CD4-positive, alpha-beta T cell treated with Interleukin-15 for 4 hours (primary cell): ENCODE measurements around the gene MAML3.

Source experiments
- DNase-seq: peaks from one replicate; pipeline ENCODE4 v3.0.0-alpha.2; 2020; ENCODE audit warnings: low spot score

Gene MAML3

GRCh38 chr4:140156529-140157171 lies 2.7 kb upstream of the MAML3 start:
- peak; percentile 25 for DNase-seq

GRCh38 chr4:140154572-140154891 lies 548 bp upstream of the MAML3 start:
- no peak for DNase-seq

GRCh38 chr4:140153419-140153717 lies 616 bp downstream of the MAML3 start:
- no peak for DNase-seq

GRCh38 chr4:140152751-140153418 lies 1.1 kb downstream of the MAML3 start:
- DNase-seq = peak; percentile 16

GRCh38 chr4:140152013-140152703 lies 1.8 kb downstream of the MAML3 start:
- DNase-seq = peak; percentile 63

- peak; percentile 47 for DNase-seq
Observed at GRCh38 chr4:140151699-140152012, 2.3 kb downstream of the MAML3 start.

GRCh38 chr4:140150886-140151698 lies 2.9 kb downstream of the MAML3 start:
- DNase-seq = peak; percentile 57

- no peak for DNase-seq
Observed at GRCh38 chr4:140150636-140150885, 3.4 kb downstream of the MAML3 start.

GRCh38 chr4:140149846-140150635 lies 3.9 kb downstream of the MAML3 start:
- peak; percentile 54 for DNase-seq

- DNase-seq = no peak
Observed at GRCh38 chr4:140144050-140144449, 9.9 kb downstream of the MAML3 start.

GRCh38 chr4:140141210-140141835 lies 12.7 kb downstream of the MAML3 start:
- no peak for DNase-seq

- no peak for DNase-seq
Observed at GRCh38 chr4:140140566-140140965, 13.4 kb downstream of the MAML3 start.

- DNase-seq = no peak
Observed at GRCh38 chr4:140138428-140138827, 15.6 kb downstream of the MAML3 start.

GRCh38 chr4:140137671-140138070 lies 16.3 kb downstream of the MAML3 start:
- DNase-seq = no peak

- no peak for DNase-seq
Observed at GRCh38 chr4:140136509-140136908, 17.5 kb downstream of the MAML3 start.

GRCh38 chr4:140135529-140136088 lies 18.4 kb downstream of the MAML3 start:
- no peak for DNase-seq

- DNase-seq = no peak
Observed at GRCh38 chr4:140134746-140135425, 19.1 kb downstream of the MAML3 start.

- DNase-seq = no peak
Observed at GRCh38 chr4:140133576-140133975, 20.4 kb downstream of the MAML3 start.

- DNase-seq = no peak
Observed at GRCh38 chr4:140131675-140132229, 22.2 kb downstream of the MAML3 start.

GRCh38 chr4:140130677-140131076 lies 23.3 kb downstream of the MAML3 start:
- no peak for DNase-seq

- no peak for DNase-seq
Observed at GRCh38 chr4:140127422-140127821, 26.6 kb downstream of the MAML3 start.
